Measurements from ENCODE around the gene MPHOSPH8. TPM values are rescaled to one million over a fixed set of nuclear protein-coding genes. Genes with fewer than 3 reads are reported as not detected.

MPHOSPH8 gene
- 31.0 TPM for polyA plus RNA-seq (2012; ENCODE audit: low read depth, missing spikeins)

- FAIRE-seq, result peak; percentile 93
- peak; percentile 91 for DNase-seq (ENCODE audit: insufficient read length, low spot score)
- TF ChIP-seq POLR2A (IDR thresholded peaks at IDR 0.05; ENCODE audit: low read depth, low read length) (no peak), POU2F2 (IDR thresholded peaks at IDR 0.05; ENCODE audit: low read depth, low read length) (no peak), SPI1 (IDR thresholded peaks at IDR 0.05; ENCODE audit: low read depth, low read length) (no peak), TAF1 (IDR thresholded peaks at IDR 0.05; ENCODE audit: low read depth, low read length) (no peak), PAX5 (IDR thresholded peaks at IDR 0.05; ENCODE audit: insufficient read depth, low read length, severe bottlenecking) (no peak), POLR2AphosphoS5 (IDR thresholded peaks at IDR 0.05; ENCODE audit: low read depth, low read length) (no peak)
Observed at GRCh38 chr13:19633479-19634255, at the start of gene MPHOSPH8. Gene MPHOSPH8, plus strand, starts transcription at chr13:19633659. Its CDS starts 90 bp downstream, at chr13:19633749.

- DNase-seq (ENCODE audit: insufficient read length, low spot score) (peak; percentile 50), FAIRE-seq (peak; percentile 92)
- TF ChIP-seq TAF1 (IDR thresholded peaks at IDR 0.05; ENCODE audit: low read depth, low read length), result 0 out of 2 replicates have a peak, but pooled peaks have one; percentile 28
- peak; percentile 86 for TF ChIP-seq SPI1 (IDR thresholded peaks at IDR 0.05; ENCODE audit: low read depth, low read length)
- 0 out of 2 replicates have a peak, but pooled peaks have one; percentile 12 for TF ChIP-seq POU2F2 (IDR thresholded peaks at IDR 0.05; ENCODE audit: low read depth, low read length)
- no peak for TF ChIP-seq POLR2AphosphoS5 (IDR thresholded peaks at IDR 0.05; ENCODE audit: low read depth, low read length)
- TF ChIP-seq POLR2A (IDR thresholded peaks at IDR 0.05; ENCODE audit: low read depth, low read length), result no peak
- no peak for TF ChIP-seq PAX5 (IDR thresholded peaks at IDR 0.05; ENCODE audit: insufficient read depth, low read length, severe bottlenecking)
Observed at GRCh38 chr13:19586904-19587634, 46.4 kb upstream of the MPHOSPH8 start.

- TF ChIP-seq POLR2AphosphoS5 (IDR thresholded peaks at IDR 0.05; ENCODE audit: low read depth, low read length), result no peak
- DNase-seq (ENCODE audit: insufficient read length, low spot score), result no peak
- FAIRE-seq, result peak; percentile 86
Observed at GRCh38 chr13:19587635-19588300, 45.7 kb upstream of the MPHOSPH8 start.

GRCh38 chr13:19589312-19589711 is 44.1 kb upstream of the MPHOSPH8 start:
- FAIRE-seq (no peak), DNase-seq (ENCODE audit: insufficient read length, low spot score) (no peak)
- no peak for TF ChIP-seq POLR2AphosphoS5 (IDR thresholded peaks at IDR 0.05; ENCODE audit: low read depth, low read length)
- no peak for TF ChIP-seq PAX5 (IDR thresholded peaks at IDR 0.05; ENCODE audit: insufficient read depth, low read length, severe bottlenecking)
- TF ChIP-seq SPI1 (IDR thresholded peaks at IDR 0.05; ENCODE audit: low read depth, low read length), result no peak
- TF ChIP-seq POU2F2 (IDR thresholded peaks at IDR 0.05; ENCODE audit: low read depth, low read length), result no peak
- no peak for TF ChIP-seq POLR2A (IDR thresholded peaks at IDR 0.05; ENCODE audit: low read depth, low read length)
- TF ChIP-seq TAF1 (IDR thresholded peaks at IDR 0.05; ENCODE audit: low read depth, low read length), result no peak

GRCh38 chr13:19590423-19590822 is 43.0 kb upstream of the MPHOSPH8 start:
- DNase-seq (ENCODE audit: insufficient read length, low spot score) (no peak), FAIRE-seq (no peak)
- no peak for TF ChIP-seq POLR2A (IDR thresholded peaks at IDR 0.05; ENCODE audit: low read depth, low read length)
- no peak for TF ChIP-seq SPI1 (IDR thresholded peaks at IDR 0.05; ENCODE audit: low read depth, low read length)
- TF ChIP-seq POU2F2 (IDR thresholded peaks at IDR 0.05; ENCODE audit: low read depth, low read length), result no peak
- TF ChIP-seq POLR2AphosphoS5 (IDR thresholded peaks at IDR 0.05; ENCODE audit: low read depth, low read length), result no peak
- no peak for TF ChIP-seq TAF1 (IDR thresholded peaks at IDR 0.05; ENCODE audit: low read depth, low read length)
- no peak for TF ChIP-seq PAX5 (IDR thresholded peaks at IDR 0.05; ENCODE audit: insufficient read depth, low read length, severe bottlenecking)

- no peak for DNase-seq (ENCODE audit: insufficient read length, low spot score)
- no peak for TF ChIP-seq PAX5 (IDR thresholded peaks at IDR 0.05; ENCODE audit: insufficient read depth, low read length, severe bottlenecking)
- no peak for TF ChIP-seq POLR2AphosphoS5 (IDR thresholded peaks at IDR 0.05; ENCODE audit: low read depth, low read length)
- TF ChIP-seq TAF1 (IDR thresholded peaks at IDR 0.05; ENCODE audit: low read depth, low read length), result no peak
- TF ChIP-seq POLR2A (IDR thresholded peaks at IDR 0.05; ENCODE audit: low read depth, low read length), result no peak
- peak; percentile 92 for TF ChIP-seq SPI1 (IDR thresholded peaks at IDR 0.05; ENCODE audit: low read depth, low read length)
- TF ChIP-seq POU2F2 (IDR thresholded peaks at IDR 0.05; ENCODE audit: low read depth, low read length), result no peak
- no peak for FAIRE-seq
Observed at GRCh38 chr13:19591864-19592263, 41.6 kb upstream of the MPHOSPH8 start.

- TF ChIP-seq PAX5 (IDR thresholded peaks at IDR 0.05; ENCODE audit: insufficient read depth, low read length, severe bottlenecking) (no peak), TAF1 (IDR thresholded peaks at IDR 0.05; ENCODE audit: low read depth, low read length) (no peak), POLR2AphosphoS5 (IDR thresholded peaks at IDR 0.05; ENCODE audit: low read depth, low read length) (no peak), POLR2A (IDR thresholded peaks at IDR 0.05; ENCODE audit: low read depth, low read length) (no peak), POU2F2 (IDR thresholded peaks at IDR 0.05; ENCODE audit: low read depth, low read length) (no peak), SPI1 (IDR thresholded peaks at IDR 0.05; ENCODE audit: low read depth, low read length) (no peak)
- no peak for FAIRE-seq
Observed at GRCh38 chr13:19592657-19593180, 40.7 kb upstream of the MPHOSPH8 start.

GRCh38 chr13:19596086-19596485 is 37.4 kb upstream of the MPHOSPH8 start:
- DNase-seq (ENCODE audit: insufficient read length, low spot score) (no peak), FAIRE-seq (no peak)
- TF ChIP-seq POU2F2 (IDR thresholded peaks at IDR 0.05; ENCODE audit: low read depth, low read length) (no peak), POLR2AphosphoS5 (IDR thresholded peaks at IDR 0.05; ENCODE audit: low read depth, low read length) (no peak), PAX5 (IDR thresholded peaks at IDR 0.05; ENCODE audit: insufficient read depth, low read length, severe bottlenecking) (no peak), SPI1 (IDR thresholded peaks at IDR 0.05; ENCODE audit: low read depth, low read length) (no peak), TAF1 (IDR thresholded peaks at IDR 0.05; ENCODE audit: low read depth, low read length) (no peak), POLR2A (IDR thresholded peaks at IDR 0.05; ENCODE audit: low read depth, low read length) (no peak)

More at GRCh38 chr13:19592657-19593180, 40.7 kb upstream of the MPHOSPH8 start:
- no peak for DNase-seq (ENCODE audit: insufficient read length, low spot score)
